K562 (cell line): ENCODE results near the gene C2. TPM values are rescaled to one million over a fixed set of nuclear protein-coding genes. Genes with fewer than 3 reads are reported as not detected.

Source experiments
- CBFA2T3 ChIP-seq: fragments of 450-650 bp; IDR thresholded peaks from 2 replicates; pipeline ENCODE4 v1.6.1; 2017
- CHAMP1 ChIP-seq: fragments of 450-650 bp; IDR thresholded peaks from 2 replicates; pipeline ENCODE4 v1.6.1; 2016; ENCODE audit warnings: mild to moderate bottlenecking
- CHD2 ChIP-seq: IDR thresholded peaks from 2 replicates; pipeline ENCODE4 v1.6.1; 2011; ENCODE audit warnings: low read depth, low read length
- DPF2 ChIP-seq: fragments of 450-650 bp; IDR thresholded peaks from 2 replicates; pipeline ENCODE4 v1.6.1; 2016
- E2F6 ChIP-seq, 2 experiments: IDR thresholded peaks; 2 replicates each; pipeline ENCODE4 v1.6.1; 2011; ENCODE audit warnings: borderline replicate concordance in 1 of 2, control low read depth in 1 of 2, low read depth in 1 of 2, low read length in 1 of 2, mild to moderate bottlenecking in 1 of 2, mixed read lengths in 1 of 2, moderate library complexity in 1 of 2; ENCODE audit not compliant: insufficient read depth in 1 of 2, insufficient read length in 1 of 2, poor library complexity in 1 of 2, severe bottlenecking in 1 of 2; ENCODE audit errors: extremely low read depth in 1 of 2
- JUND ChIP-seq, 2 experiments: IDR thresholded peaks; 2 replicates in 1 of 2; 3 replicates in 1 of 2; pipeline ENCODE4 v1.6.1; 2011; ENCODE audit warnings: borderline replicate concordance in 2 of 2, low read depth in 2 of 2, low read length in 2 of 2, improper control_type of control experiment in 1 of 2, missing biosample characterization in 1 of 2, missing genetic modification characterization in 1 of 2, missing genetic modification reagents in 1 of 2
- MNT ChIP-seq, 2 experiments: fragments of 450-650 bp; conservative IDR thresholded peaks; 2 replicates each; pipeline ENCODE4 v1.6.1; 2017; ENCODE audit warnings: mild to moderate bottlenecking in 2 of 2, moderate library complexity in 2 of 2
- RB1 ChIP-seq: fragments of 450-650 bp; IDR thresholded peaks from 2 replicates; pipeline ENCODE4 v1.6.1; 2017; ENCODE audit warnings: low read depth, mild to moderate bottlenecking
- SMARCB1 ChIP-seq: IDR thresholded peaks from 2 replicates; pipeline ENCODE4 v1.6.1; 2011; ENCODE audit warnings: improper control_type of control experiment, low read depth; ENCODE audit not compliant: insufficient read length
- TAF9B ChIP-seq: fragments of 450-650 bp; IDR thresholded peaks from 2 replicates; pipeline ENCODE4 v1.6.1; 2018; ENCODE audit warnings: mild to moderate bottlenecking; ENCODE audit not compliant: partially characterized antibody
- TAL1 ChIP-seq: fragments of 450-650 bp; IDR thresholded peaks from 2 replicates; pipeline ENCODE4 v1.6.1; 2016; ENCODE audit warnings: mild to moderate bottlenecking
- TRIM25 ChIP-seq: fragments of 450-650 bp; IDR thresholded peaks from 2 replicates; pipeline ENCODE4 v1.7.0; 2016; ENCODE audit warnings: borderline replicate concordance
- U2AF1 ChIP-seq: fragments of 200-400 bp; formaldehyde crosslinking; optimal IDR thresholded peaks from 2 replicates; pipeline ENCODE3; 2017; ENCODE audit warnings: mild to moderate bottlenecking, low read depth, low read length, moderate library complexity
- U2AF2 ChIP-seq: fragments of 200-400 bp; formaldehyde crosslinking; optimal IDR thresholded peaks from 2 replicates; pipeline ENCODE3; 2017; ENCODE audit warnings: low read depth, mild to moderate bottlenecking, low read length
- ZBTB11 ChIP-seq, 3 experiments: fragments of 200-800 bp in 1 of 3; fragments of 250-450 bp in 1 of 3; fragments of 450-650 bp in 1 of 3; sonication (Bioruptor Pico) in 1 of 3; sonication (Bioruptor generic) in 1 of 3; formaldehyde crosslinking in 1 of 3; IDR thresholded peaks; 2 replicates each; pipeline versions ENCODE4 v1.6.1 to v1.8.0; 2016 to 2022; ENCODE audit warnings: mild to moderate bottlenecking in 2 of 3, missing genetic modification characterization in 2 of 3, missing compliant biosample characterization in 1 of 3, moderate library complexity in 1 of 3
- ZNF274 ChIP-seq: IDR thresholded peaks from 2 replicates; pipeline ENCODE4 v1.6.1; 2011; ENCODE audit warnings: low read depth, mild to moderate bottlenecking, low read length, moderate library complexity, borderline replicate concordance
- polyA plus RNA-seq, 8 experiments: library from polyadenylated mRNA; depleted of rRNA in 4 of 8; stranded (reverse) in 5 of 8; unstranded in 3 of 8; fragments of >200 nt; fragmentation: Nextera tagmentation in 2 of 8; fragmentation: Illumina TruSeq in 1 of 8; extraction: Ambion mirVana in 2 of 8; extraction: Trizol in 1 of 8; gene quantifications; 2 replicates each; pipeline versions ENCODE4 v1.2.1 to v1.2.3, GENCODE V29; 2011 to 2014; ENCODE audit warnings: inconsistent platforms in 1 of 8, missing spikeins in 1 of 8
- total RNA-seq, 7 experiments: library from RNA; depleted of rRNA in 6 of 7; stranded (reverse); fragments of >200 nt in 6 of 7; fragmentation: Illumina TruSeq in 2 of 7; extraction: Trizol in 2 of 7; gene quantifications; 2 replicates each; pipeline versions ENCODE4 v1.2.1 to v1.2.3, GENCODE V29; 2011 to 2021; ENCODE audit warnings: low replicate concordance in 1 of 7

Gene C2
- total and polyA plus RNA-seq, 9 of the 15 experiments (the other 6 are each of a cell fraction or from before 2014, with no cell fraction given): 0.05 to 1.1 (median 0.39) TPM; not detected in 1

- no peak for TF ChIP-seq TRIM25
- TF ChIP-seq TAL1: no peak
- no peak for TF ChIP-seq TAF9B
- TF ChIP-seq E2F6 (IDR thresholded peaks at IDR 0.05; ENCODE audit: borderline replicate concordance in 1 of 2, extremely low read depth in 1 of 2, insufficient read depth in 1 of 2, insufficient read length in 1 of 2, low read depth in 1 of 2, low read length in 1 of 2, poor library complexity in 1 of 2, severe bottlenecking in 1 of 2): no peak
- no peak for TF ChIP-seq U2AF2
- no peak for TF ChIP-seq CHAMP1
- no peak for TF ChIP-seq U2AF1
- TF ChIP-seq ZNF274: no peak
- no peak for TF ChIP-seq DPF2
- no peak for TF ChIP-seq JUND (IDR thresholded peaks at IDR 0.05; ENCODE audit: borderline replicate concordance, low read depth, low read length)
- TF ChIP-seq JUND (tag; IDR thresholded peaks at IDR 0.05; ENCODE audit: borderline replicate concordance, low read depth, low read length): no peak
- TF ChIP-seq CBFA2T3: no peak
- TF ChIP-seq RB1: no peak
- no peak for TF ChIP-seq CHD2
- TF ChIP-seq MNT (conservative IDR thresholded peaks at IDR 0.05): peak; percentile 46 to 71
- no peak for TF ChIP-seq ZBTB11 (CRISPR knock-in tag; IDR thresholded peaks at IDR 0.05)
- no peak for TF ChIP-seq SMARCB1
Observed at GRCh38 chr6:31901415-31901952, 26.0 kb upstream of the C2 start (continued).
